NCI-H1694 treated with DMSO at 0.1 percent for 48 hours (cell line): Measurements from ENCODE around the gene STYXL1.

Source experiments
- DNase-seq: peaks from one replicate; lab custom pipeline; 2025; lab: John Stamatoyannopoulos, UW

Gene STYXL1

GRCh38 chr7:75980430-75981202 lies 67.2 kb downstream of the STYXL1 start:
- DNase-seq = no peak

- no peak for DNase-seq
These were observed 67.9 kb downstream of the STYXL1 start for GRCh38 chr7:75979759-75980429.

- DNase-seq = peak; percentile 44
These were observed 70.1 kb downstream of the STYXL1 start for GRCh38 chr7:75977743-75978142.

- no peak for DNase-seq
These were observed 75.6 kb downstream of the STYXL1 start for GRCh38 chr7:75971961-75972763.

GRCh38 chr7:75971309-75971960 lies 76.4 kb downstream of the STYXL1 start:
- DNase-seq = no peak

- no peak for DNase-seq
These were observed 77.9 kb downstream of the STYXL1 start for GRCh38 chr7:75969704-75970498.

- no peak for DNase-seq
These were observed 78.6 kb downstream of the STYXL1 start for GRCh38 chr7:75969182-75969581.

GRCh38 chr7:75968561-75969001 lies 79.2 kb downstream of the STYXL1 start:
- no peak for DNase-seq

- DNase-seq = no peak
These were observed 79.8 kb downstream of the STYXL1 start for GRCh38 chr7:75968012-75968411.

GRCh38 chr7:75967487-75967997 lies 80.3 kb downstream of the STYXL1 start:
- no peak for DNase-seq

- no peak for DNase-seq
These were observed 80.7 kb downstream of the STYXL1 start for GRCh38 chr7:75967055-75967454.

- DNase-seq = peak; percentile 50
These were observed 81.4 kb downstream of the STYXL1 start for GRCh38 chr7:75966190-75966961.

- no peak for DNase-seq
These were observed 82.2 kb downstream of the STYXL1 start for GRCh38 chr7:75965617-75966016.

- no peak for DNase-seq
These were observed 84.3 kb downstream of the STYXL1 start for GRCh38 chr7:75963381-75963995.

GRCh38 chr7:75962607-75963380 lies 85.0 kb downstream of the STYXL1 start:
- no peak for DNase-seq

GRCh38 chr7:75961218-75961617 lies 86.6 kb downstream of the STYXL1 start:
- DNase-seq = no peak

- no peak for DNase-seq
These were observed 87.4 kb downstream of the STYXL1 start for GRCh38 chr7:75960372-75960771.

GRCh38 chr7:75958802-75959543 lies 88.8 kb downstream of the STYXL1 start:
- no peak for DNase-seq
